ENCODE measurements around the gene LRRC36. TPM values are rescaled to one million over a fixed set of nuclear protein-coding genes. Genes with fewer than 3 reads are reported as not detected.

The LRRC36 gene
- total RNA-seq, 1 experiment from 2014 or later = 0.13 TPM

GRCh38 chr16:67399749-67400704 lies 73.4 kb downstream of the LRRC36 start:
- DNase-seq (ENCODE audit: low spot score) (no peak), ATAC-seq (no peak)
- Mint-ChIP-seq H3K9me3 (no peaks in the 10 kb centered on the region), H3K27me3 (ENCODE audit: low read depth) (peaks cover 38% of the 10 kb centered on the region), H3K36me3 (no peaks in the 10 kb centered on the region), H3K27ac (no peak overlapping the region), H3K4me3 (no peak overlapping the region), H3K4me1 (peaks cover 33% of the 10 kb centered on the region)
- TF ChIP-seq E2F4 (CRISPR knock-in tag; IDR thresholded peaks at IDR 0.05; ENCODE audit: borderline replicate concordance, low read depth) (no peak), USF2 (CRISPR knock-in tag; IDR thresholded peaks at IDR 0.05) (no peak), ERG (CRISPR knock-in tag; IDR thresholded peaks at IDR 0.05) (no peak), FOXJ3 (CRISPR knock-in tag; IDR thresholded peaks at IDR 0.05; ENCODE audit: borderline replicate concordance) (no peak), HMGXB4 (CRISPR knock-in tag; IDR thresholded peaks at IDR 0.05) (peak; percentile 56; the same call in 1 of the 2 replicates), PRDM15 (CRISPR knock-in tag; IDR thresholded peaks at IDR 0.05) (no peak), AFF4 (CRISPR knock-in tag; IDR thresholded peaks at IDR 0.05; ENCODE audit: borderline replicate concordance) (no peak)
- POLR2A ChIA-PET = interaction anchor here (0.6 kb wide), 2 partner anchors 107 to 115 kb away, joined by 3 to 4 read pairs; no protein-coding TSS in a partner anchor
- CTCF ChIA-PET = interaction anchor here (0.5 to 4.2 kb wide), 65 partner anchors 8 to 615 kb away, joined by 3 to 103 read pairs (median 6); partner anchors contain the start of genes ATP6V0D1, B3GNT9, DPEP2NB and ELMO3

- Mint-ChIP-seq H3K36me3 (no peaks in the 10 kb centered on the region), H3K27me3 (ENCODE audit: low read depth) (peaks cover 29% of the 10 kb centered on the region), H3K9me3 (no peaks in the 10 kb centered on the region), H3K27ac (no peak overlapping the region), H3K4me3 (no peak overlapping the region), H3K4me1 (peaks cover 34% of the 10 kb centered on the region)
- DNase-seq (ENCODE audit: low spot score) (no peak), ATAC-seq (no peak)
- CTCF ChIA-PET = interaction anchor here (0.7 to 4.2 kb wide), 10 partner anchors 13 to 141 kb away, joined by 4 to 103 read pairs (median 34); partner anchors contain the start of genes KCTD19 and LRRC36
- POLR2A ChIA-PET = no interaction called here
- TF ChIP-seq E2F5 (CRISPR knock-in tag; IDR thresholded peaks at IDR 0.05) (no peak), ZMAT4 (CRISPR knock-in tag; IDR thresholded peaks at IDR 0.05) (no peak), ARID4B (CRISPR knock-in tag; IDR thresholded peaks at IDR 0.05; ENCODE audit: borderline replicate concordance) (no peak), PRRX2 (CRISPR knock-in tag; IDR thresholded peaks at IDR 0.05) (no peak), GTF2I (CRISPR knock-in tag; conservative IDR thresholded peaks at IDR 0.05) (no peak)
Measured at GRCh38 chr16:67400901-67401300, 74.3 kb downstream of the LRRC36 start.

Measured in WTC11 (cell line).